Measurements from ENCODE around the gene COMTD1. TPM values are rescaled to one million over a fixed set of nuclear protein-coding genes. Genes with fewer than 3 reads are reported as not detected.

The COMTD1 gene
- total and polyA plus RNA-seq, 10 of the 15 experiments (the other 5 are each of a cell fraction or from before 2014, with no cell fraction given) = 0.39 to 64.3 (median 26.0) TPM

GRCh38 chr10:75210282-75211006, 25.3 kb downstream of the COMTD1 start, which contains the start of gene VDAC2 (continued):
- TF ChIP-seq CTCF (IDR thresholded peaks at IDR 0.05 in 2 of 3, conservative IDR thresholded peaks at IDR 0.05 in 1 of 3; ENCODE audit: control insufficient read depth in 2 of 3, extremely low read depth in 1 of 3, insufficient read depth in 1 of 3, low read depth in 3 of 3, low read length in 3 of 3) (no peak), NBN (IDR thresholded peaks at IDR 0.05) (peak; percentile 87), NRF1 (conservative IDR thresholded peaks at IDR 0.05; ENCODE audit: low read depth, low read length) (peak; percentile 67), CBX5 (IDR thresholded peaks at IDR 0.05; ENCODE audit: low read depth) (no peak), TCF7 (IDR thresholded peaks at IDR 0.05; ENCODE audit: borderline replicate concordance) (no peak), YY1 (IDR thresholded peaks at IDR 0.05; ENCODE audit: low read depth, low read length) (no peak), SRF (IDR thresholded peaks at IDR 0.05; ENCODE audit: low read depth in 2 of 2, low read length in 2 of 2) (0 out of 4 replicates have a peak, but pooled peaks of 1 of the 2 experiments have one; percentile 2), IKZF2 (IDR thresholded peaks at IDR 0.05) (peak in 1 of 2 experiments; percentile 47; a peak in 1 of 4 replicates), ATF2 (IDR thresholded peaks at IDR 0.05; ENCODE audit: low read length) (no peak), ZNF622 (IDR thresholded peaks at IDR 0.05) (no peak), ETV6 (conservative IDR thresholded peaks at IDR 0.05 in 1 of 2, IDR thresholded peaks at IDR 0.05 in 1 of 2; ENCODE audit: borderline replicate concordance in 1 of 2, low read depth in 1 of 2) (no peak), MEF2B (IDR thresholded peaks at IDR 0.05; ENCODE audit: partially characterized antibody, poor library complexity, severe bottlenecking) (peak; percentile 41), MLLT1 (IDR thresholded peaks at IDR 0.05) (0 out of 2 replicates have a peak, but pooled peaks have one; percentile 60), ASH2L (IDR thresholded peaks at IDR 0.05; ENCODE audit: borderline replicate concordance, low read depth) (peak; percentile 18; the same call in 1 of the 2 replicates), GATAD2B (conservative IDR thresholded peaks at IDR 0.05; ENCODE audit: low read depth) (peak; percentile 71; the same call in 1 of the 2 replicates), NR2C1 (IDR thresholded peaks at IDR 0.05) (peak; percentile 64), SMC3 (IDR thresholded peaks at IDR 0.05; ENCODE audit: borderline replicate concordance, low read length) (peak; percentile 5; the same call in 1 of the 2 replicates), RCOR1 (conservative IDR thresholded peaks at IDR 0.05; ENCODE audit: low read depth, low read length) (0 out of 2 replicates have a peak, but pooled peaks have one; percentile 78), WRNIP1 (IDR thresholded peaks at IDR 0.05; ENCODE audit: borderline replicate concordance, low read depth, low read length) (no peak)
- TF ChIP-seq, protein P1, sequence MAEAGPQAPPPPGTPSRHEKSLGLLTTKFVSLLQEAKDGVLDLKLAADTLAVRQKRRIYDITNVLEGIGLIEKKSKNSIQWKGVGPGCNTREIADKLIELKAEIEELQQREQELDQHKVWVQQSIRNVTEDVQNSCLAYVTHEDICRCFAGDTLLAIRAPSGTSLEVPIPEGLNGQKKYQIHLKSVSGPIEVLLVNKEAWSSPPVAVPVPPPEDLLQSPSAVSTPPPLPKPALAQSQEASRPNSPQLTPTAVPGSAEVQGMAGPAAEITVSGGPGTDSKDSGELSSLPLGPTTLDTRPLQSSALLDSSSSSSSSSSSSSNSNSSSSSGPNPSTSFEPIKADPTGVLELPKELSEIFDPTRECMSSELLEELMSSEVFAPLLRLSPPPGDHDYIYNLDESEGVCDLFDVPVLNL (IDR thresholded peaks at IDR 0.05; ENCODE audit: low read depth, low read length) = no peak
- TF ChIP-seq, protein P2, sequence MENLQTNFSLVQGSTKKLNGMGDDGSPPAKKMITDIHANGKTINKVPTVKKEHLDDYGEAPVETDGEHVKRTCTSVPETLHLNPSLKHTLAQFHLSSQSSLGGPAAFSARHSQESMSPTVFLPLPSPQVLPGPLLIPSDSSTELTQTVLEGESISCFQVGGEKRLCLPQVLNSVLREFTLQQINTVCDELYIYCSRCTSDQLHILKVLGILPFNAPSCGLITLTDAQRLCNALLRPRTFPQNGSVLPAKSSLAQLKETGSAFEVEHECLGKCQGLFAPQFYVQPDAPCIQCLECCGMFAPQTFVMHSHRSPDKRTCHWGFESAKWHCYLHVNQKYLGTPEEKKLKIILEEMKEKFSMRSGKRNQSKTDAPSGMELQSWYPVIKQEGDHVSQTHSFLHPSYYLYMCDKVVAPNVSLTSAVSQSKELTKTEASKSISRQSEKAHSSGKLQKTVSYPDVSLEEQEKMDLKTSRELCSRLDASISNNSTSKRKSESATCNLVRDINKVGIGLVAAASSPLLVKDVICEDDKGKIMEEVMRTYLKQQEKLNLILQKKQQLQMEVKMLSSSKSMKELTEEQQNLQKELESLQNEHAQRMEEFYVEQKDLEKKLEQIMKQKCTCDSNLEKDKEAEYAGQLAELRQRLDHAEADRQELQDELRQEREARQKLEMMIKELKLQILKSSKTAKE (IDR thresholded peaks at IDR 0.05; ENCODE audit: low read depth, poor library complexity, severe bottlenecking) = no peak

Data from GM12878 (cell line).